Nephron (organoid): ENCODE data around the gene ASTN2.
A peak's percentile ranks its signal among the peaks of the same experiment; 100 is the strongest.

ENCODE experiments used
- H3K27ac Mint-ChIP-seq, 3 experiments: 2 replicates each; pipeline ENCODE4 v1.8.0; 2020; ENCODE audit warnings: mixed read lengths in 3 of 3, mild to moderate bottlenecking in 2 of 3, moderate library complexity in 1 of 3
- H3K27me3 Mint-ChIP-seq: 2 replicates; pipeline ENCODE4 v1.8.0; 2021; ENCODE audit warnings: low read depth, mild to moderate bottlenecking, moderate library complexity, mixed read lengths
- H3K36me3 Mint-ChIP-seq: 2 replicates; pipeline ENCODE4 v1.8.0; 2020; ENCODE audit warnings: low read depth, mixed read lengths
- H3K4me1 Mint-ChIP-seq: 2 replicates; pipeline ENCODE4 v1.8.0; 2020; ENCODE audit warnings: mixed read lengths
- H3K4me3 Mint-ChIP-seq, 3 experiments: 2 replicates each; pipeline ENCODE4 v1.8.0; 2020; ENCODE audit warnings: mild to moderate bottlenecking in 3 of 3, mixed read lengths in 3 of 3, moderate library complexity in 2 of 3
- H3K9me3 Mint-ChIP-seq: 2 replicates; pipeline ENCODE4 v1.8.0; 2020; ENCODE audit warnings: mixed read lengths
- CTCF ChIP-seq, 3 experiments: fragments of 200-600 bp; sonication (generic); IDR thresholded peaks; one replicate each; pipeline ENCODE4 v1.5.0; 2021; ENCODE audit warnings: antibody characterized with exemption in 3 of 3; ENCODE audit not compliant: unreplicated experiment in 3 of 3

Gene ASTN2

DNA sequence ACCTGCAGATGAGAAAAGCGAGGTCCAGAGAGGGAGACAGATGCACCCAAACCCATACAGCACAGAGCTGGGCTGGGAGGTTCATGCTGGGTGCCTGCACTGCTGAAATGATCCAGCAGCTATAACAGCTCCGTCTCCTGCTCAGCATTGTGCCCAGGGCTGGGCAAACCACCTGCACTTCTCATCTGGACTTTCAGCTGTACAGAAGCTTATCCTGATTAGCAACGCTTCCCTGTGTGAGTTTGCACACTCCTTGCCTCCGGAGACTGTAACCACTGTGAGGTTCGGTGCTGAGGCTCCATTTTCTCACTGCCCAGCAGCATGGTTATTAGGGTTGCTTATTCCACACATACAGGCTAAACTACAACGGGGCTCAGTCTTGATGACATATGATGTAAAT is 326.1 kb downstream of the ASTN2 start:
- H3K36me3 Mint-ChIP-seq: no peaks in the 10 kb centered on the region
- no peak overlapping the region for H3K27ac Mint-ChIP-seq
- no peak overlapping the region for H3K4me3 Mint-ChIP-seq
- TF ChIP-seq CTCF (IDR thresholded peaks at IDR 0.05; ENCODE audit: unreplicated experiment in 3 of 3): no peak
- peaks cover 13% of the 10 kb centered on the region for H3K27me3 Mint-ChIP-seq
- H3K9me3 Mint-ChIP-seq: no peaks in the 10 kb centered on the region
- H3K4me1 Mint-ChIP-seq: peaks cover 23% of the 10 kb centered on the region

- TF ChIP-seq CTCF (IDR thresholded peaks at IDR 0.05; ENCODE audit: unreplicated experiment in 3 of 3): no peak
- peaks cover 23% of the 10 kb centered on the region for H3K4me1 Mint-ChIP-seq
- H3K27me3 Mint-ChIP-seq: peaks cover 19% of the 10 kb centered on the region
- H3K9me3 Mint-ChIP-seq: no peaks in the 10 kb centered on the region
- H3K27ac Mint-ChIP-seq: no peak overlapping the region
- H3K36me3 Mint-ChIP-seq: no peaks in the 10 kb centered on the region
- H3K4me3 Mint-ChIP-seq: no peak overlapping the region
Measured at GRCh38 chr9:117088140-117088539, 326.7 kb downstream of the ASTN2 start.

DNA sequence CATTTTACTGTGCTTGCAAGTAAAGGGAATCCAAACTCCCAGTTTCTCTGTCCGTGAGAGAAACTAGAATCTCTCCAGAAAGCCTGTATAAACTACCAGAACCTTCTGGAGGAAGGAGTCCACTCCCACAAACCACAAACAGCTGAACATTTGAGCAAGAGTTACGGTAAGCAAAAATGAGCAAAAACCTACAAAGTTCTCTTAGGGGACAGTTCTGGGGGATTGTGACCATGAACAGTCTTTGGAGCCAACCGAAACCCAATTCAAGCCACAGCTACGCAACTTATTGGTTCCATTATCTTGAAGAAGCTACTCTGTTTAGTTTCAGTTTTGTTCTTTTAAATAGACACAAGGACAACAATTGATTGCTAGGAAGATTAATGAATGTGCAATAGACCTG is 330.6 kb downstream of the ASTN2 start:
- Mint-ChIP-seq H3K27me3 (peaks cover 10% of the 10 kb centered on the region), H3K27ac (no peak overlapping the region), H3K9me3 (no peaks in the 10 kb centered on the region), H3K36me3 (no peaks in the 10 kb centered on the region), H3K4me1 (peaks cover 30% of the 10 kb centered on the region), H3K4me3 (no peak overlapping the region)
- no peak for TF ChIP-seq CTCF (IDR thresholded peaks at IDR 0.05; ENCODE audit: unreplicated experiment in 3 of 3)

GRCh38 chr9:117083559-117083958 is 331.3 kb downstream of the ASTN2 start:
- Mint-ChIP-seq H3K9me3 (no peaks in the 10 kb centered on the region), H3K36me3 (no peaks in the 10 kb centered on the region), H3K4me3 (no peak overlapping the region), H3K27ac (peak overlapping the region in 1 of 3 experiments; percentile 18), H3K4me1 (peaks cover 30% of the 10 kb centered on the region), H3K27me3 (peaks cover 10% of the 10 kb centered on the region)
- TF ChIP-seq CTCF (IDR thresholded peaks at IDR 0.05; ENCODE audit: unreplicated experiment in 3 of 3): no peak

DNA sequence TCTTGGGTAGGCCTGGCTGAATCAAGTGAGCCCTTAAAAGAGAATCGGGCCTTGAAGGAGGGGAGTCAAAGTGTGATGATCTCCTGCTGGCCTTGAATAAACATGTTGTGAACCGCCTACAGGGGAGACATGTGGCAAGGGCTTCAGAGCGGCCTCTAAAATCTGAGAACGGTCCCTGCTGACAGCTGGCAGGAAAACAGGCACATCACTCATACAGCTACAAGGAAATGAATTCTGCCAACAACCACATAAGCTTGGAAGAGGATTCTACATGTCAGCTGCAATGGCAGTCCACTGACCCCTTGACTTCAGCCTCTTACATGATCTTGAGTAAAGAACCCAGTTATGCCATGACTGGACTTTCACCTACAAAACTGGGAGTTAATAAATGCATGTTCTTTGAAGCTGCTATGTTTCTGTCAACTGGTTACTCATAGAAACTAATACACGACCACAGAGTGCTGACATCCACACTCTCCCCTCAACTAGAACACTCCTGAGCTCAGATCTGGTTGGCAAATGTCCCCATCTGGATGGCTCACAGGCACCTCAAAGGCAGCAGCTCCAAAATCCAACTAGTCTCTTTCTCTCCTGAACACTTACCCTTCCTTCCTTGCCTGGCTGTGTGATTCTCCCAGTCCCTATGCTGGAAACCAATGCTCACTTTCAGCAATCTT is 333.1 kb downstream of the ASTN2 start:
- Mint-ChIP-seq H3K36me3 (no peaks in the 10 kb centered on the region), H3K27me3 (peaks cover 14% of the 10 kb centered on the region), H3K4me1 (peaks cover 35% of the 10 kb centered on the region), H3K27ac (no peak overlapping the region), H3K9me3 (no peaks in the 10 kb centered on the region), H3K4me3 (no peak overlapping the region)
- TF ChIP-seq CTCF (IDR thresholded peaks at IDR 0.05; ENCODE audit: unreplicated experiment in 3 of 3): no peak

DNA sequence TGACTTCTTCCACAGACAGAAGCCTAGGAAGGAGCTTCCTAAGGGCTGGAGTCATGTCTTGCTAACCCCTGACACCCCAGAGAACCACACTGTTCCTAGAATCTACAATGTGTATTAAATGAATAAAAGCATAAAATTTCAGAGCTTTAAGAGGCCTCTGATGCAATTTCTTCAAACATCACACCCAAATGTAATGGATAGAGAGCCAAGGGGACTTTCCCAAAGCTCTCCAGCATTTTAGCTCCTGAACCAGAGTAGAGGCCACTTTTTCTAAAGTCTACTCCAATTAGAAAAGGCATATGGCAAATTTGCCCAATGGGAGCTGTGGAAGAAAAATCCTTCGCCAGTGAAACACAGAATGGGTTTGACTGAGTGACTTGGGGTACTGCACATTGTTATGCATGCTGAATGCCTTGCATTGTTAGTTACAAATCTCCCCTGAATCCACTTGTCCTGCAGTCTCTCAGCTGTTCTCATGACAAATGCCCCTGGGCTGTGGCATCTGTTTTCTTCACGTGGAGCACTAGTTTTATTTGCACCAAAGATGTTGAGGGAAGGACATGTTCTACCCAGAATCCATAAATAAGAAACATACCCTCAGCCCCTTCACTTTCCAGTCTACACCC is 334.0 kb downstream of the ASTN2 start:
- no peak overlapping the region for H3K27ac Mint-ChIP-seq
- H3K9me3 Mint-ChIP-seq: no peaks in the 10 kb centered on the region
- peaks cover 35% of the 10 kb centered on the region for H3K4me1 Mint-ChIP-seq
- no peak for TF ChIP-seq CTCF (IDR thresholded peaks at IDR 0.05; ENCODE audit: unreplicated experiment in 3 of 3)
- H3K27me3 Mint-ChIP-seq: peaks cover 15% of the 10 kb centered on the region
- H3K36me3 Mint-ChIP-seq: no peaks in the 10 kb centered on the region
- no peak overlapping the region for H3K4me3 Mint-ChIP-seq
